RWPE2 (cell line): ENCODE results near the gene DDO.
"Not testable (repeated sequence)": the region's sequence is repeated elsewhere in the genome, so short reads cannot be mapped to it uniquely, and the experiment has no call there.

Source experiments
- ATAC-seq: fragments of 200-7000 bp; cut with Tn5 transposase; 3 replicates; pipeline ENCODE4 v1.9.1; 2021; ENCODE audit warnings: low read depth
- DNase-seq: peaks from one replicate; pipeline ENCODE4 v3.0.0-alpha.2; 2020; ENCODE audit warnings: low spot score
- H3K27ac ChIP-seq: fragments of 450-650 bp; 2 replicates; pipeline ENCODE4 v1.5.1; 2017; ENCODE audit warnings: mild to moderate bottlenecking; ENCODE audit not compliant: poor library complexity, severe bottlenecking
- H3K27me3 ChIP-seq: fragments of 250-450 bp; sonication (Bioruptor Pico); 2 replicates; pipeline ENCODE4 v1.5.1; 2021; ENCODE audit warnings: mild to moderate bottlenecking, moderate library complexity; ENCODE audit not compliant: insufficient read depth, poor library complexity, severe bottlenecking
- H3K36me3 ChIP-seq: fragments of 250-450 bp; sonication (Bioruptor Pico); 2 replicates; pipeline ENCODE4 v1.5.1; 2020; ENCODE audit warnings: low read depth, mild to moderate bottlenecking, moderate library complexity
- H3K4me1 ChIP-seq: fragments of 250-450 bp; sonication (Bioruptor Pico); 2 replicates; pipeline ENCODE4 v1.5.1; 2021; ENCODE audit warnings: mild to moderate bottlenecking, moderate library complexity; ENCODE audit not compliant: insufficient read depth, poor library complexity, severe bottlenecking
- H3K4me3 ChIP-seq: fragments of 250-450 bp; sonication (Bioruptor Pico); 2 replicates; pipeline ENCODE4 v1.5.1; 2021; ENCODE audit warnings: mild to moderate bottlenecking, moderate library complexity; ENCODE audit not compliant: severe bottlenecking
- H3K9me3 ChIP-seq: fragments of 250-450 bp; sonication (Bioruptor Pico); 2 replicates; pipeline ENCODE4 v1.5.1; 2021; ENCODE audit warnings: mild to moderate bottlenecking, moderate library complexity; ENCODE audit not compliant: severe bottlenecking
- TF ChIP-seq, protein P1 (sequence below): fragments of 450-650 bp; IDR thresholded peaks from one replicate; pipeline ENCODE4 v1.5.1; 2017; ENCODE audit warnings: mild to moderate bottlenecking, moderate library complexity; ENCODE audit not compliant: poor library complexity, severe bottlenecking

DDO gene

DNA sequence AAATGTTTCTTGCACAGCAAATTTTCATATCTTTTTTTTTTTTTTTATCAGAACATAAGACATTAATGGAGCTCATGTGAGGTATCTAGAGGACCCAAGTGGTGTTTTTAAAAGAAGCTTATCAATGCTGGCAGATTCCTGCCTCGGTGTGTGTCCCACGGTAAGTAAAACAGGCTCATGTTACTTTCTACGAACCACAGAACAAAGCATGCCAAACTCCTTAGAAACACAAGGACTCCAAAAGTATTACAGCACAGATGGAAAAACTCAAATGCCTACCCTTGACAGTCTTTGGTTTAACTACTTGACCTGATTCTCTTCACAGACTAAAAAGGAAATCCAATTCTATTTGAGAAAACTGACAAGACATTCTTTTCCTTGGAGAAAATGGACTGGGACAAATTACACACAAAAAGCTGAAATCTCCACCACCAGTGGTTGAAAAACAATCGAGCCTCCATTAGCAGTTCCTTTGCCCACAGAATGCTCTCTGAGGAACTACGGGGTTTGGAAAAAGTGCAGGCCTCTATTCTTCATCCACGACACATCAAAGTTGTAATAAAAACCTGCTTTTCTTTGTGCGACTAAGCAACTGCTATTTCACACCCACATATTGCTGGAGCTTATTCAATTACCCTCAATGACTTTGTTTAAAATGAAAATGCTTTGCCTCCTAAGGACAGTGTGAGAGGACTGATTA, 62.7 kb downstream of the DDO start:
- H3K27ac ChIP-seq: no peak overlapping the region
- no peaks in the 10 kb centered on the region for H3K36me3 ChIP-seq
- H3K27me3 ChIP-seq: peaks cover 14% of the 10 kb centered on the region
- TF ChIP-seq, protein P1, sequence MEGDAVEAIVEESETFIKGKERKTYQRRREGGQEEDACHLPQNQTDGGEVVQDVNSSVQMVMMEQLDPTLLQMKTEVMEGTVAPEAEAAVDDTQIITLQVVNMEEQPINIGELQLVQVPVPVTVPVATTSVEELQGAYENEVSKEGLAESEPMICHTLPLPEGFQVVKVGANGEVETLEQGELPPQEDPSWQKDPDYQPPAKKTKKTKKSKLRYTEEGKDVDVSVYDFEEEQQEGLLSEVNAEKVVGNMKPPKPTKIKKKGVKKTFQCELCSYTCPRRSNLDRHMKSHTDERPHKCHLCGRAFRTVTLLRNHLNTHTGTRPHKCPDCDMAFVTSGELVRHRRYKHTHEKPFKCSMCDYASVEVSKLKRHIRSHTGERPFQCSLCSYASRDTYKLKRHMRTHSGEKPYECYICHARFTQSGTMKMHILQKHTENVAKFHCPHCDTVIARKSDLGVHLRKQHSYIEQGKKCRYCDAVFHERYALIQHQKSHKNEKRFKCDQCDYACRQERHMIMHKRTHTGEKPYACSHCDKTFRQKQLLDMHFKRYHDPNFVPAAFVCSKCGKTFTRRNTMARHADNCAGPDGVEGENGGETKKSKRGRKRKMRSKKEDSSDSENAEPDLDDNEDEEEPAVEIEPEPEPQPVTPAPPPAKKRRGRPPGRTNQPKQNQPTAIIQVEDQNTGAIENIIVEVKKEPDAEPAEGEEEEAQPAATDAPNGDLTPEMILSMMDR: no peak
- no peak for DNase-seq
- no peaks in the 10 kb centered on the region for H3K4me1 ChIP-seq
- no peaks in the 10 kb centered on the region for H3K9me3 ChIP-seq
- no peak overlapping the region for H3K4me3 ChIP-seq
- no peak for ATAC-seq

DNA sequence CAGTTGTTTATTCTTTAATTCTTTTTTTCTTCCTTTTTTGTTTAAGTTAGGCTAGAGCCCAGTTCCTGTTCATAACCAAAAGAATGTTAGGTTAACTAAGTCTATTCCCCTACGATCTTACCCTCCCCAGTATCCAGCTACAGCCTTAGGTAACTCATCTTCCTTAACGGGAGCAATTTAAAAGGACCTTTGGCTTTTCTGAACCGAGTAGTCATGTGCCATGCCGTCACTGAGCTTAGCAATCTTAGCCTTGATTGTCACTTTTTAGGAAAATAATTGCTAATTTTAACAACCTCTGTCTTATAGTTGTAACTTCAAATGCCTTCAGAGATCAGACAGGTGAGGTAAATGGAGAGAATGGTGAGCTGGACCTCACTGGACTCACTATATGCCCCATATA, 63.4 kb downstream of the DDO start:
- Histone ChIP-seq H3K27ac (no peak overlapping the region), H3K36me3 (no peaks in the 10 kb centered on the region), H3K4me1 (no peaks in the 10 kb centered on the region), H3K27me3 (peaks cover 7% of the 10 kb centered on the region), H3K9me3 (no peaks in the 10 kb centered on the region), H3K4me3 (no peak overlapping the region)
- ATAC-seq (no peak), DNase-seq (no peak)
- TF ChIP-seq, protein P1: no peak

DNA sequence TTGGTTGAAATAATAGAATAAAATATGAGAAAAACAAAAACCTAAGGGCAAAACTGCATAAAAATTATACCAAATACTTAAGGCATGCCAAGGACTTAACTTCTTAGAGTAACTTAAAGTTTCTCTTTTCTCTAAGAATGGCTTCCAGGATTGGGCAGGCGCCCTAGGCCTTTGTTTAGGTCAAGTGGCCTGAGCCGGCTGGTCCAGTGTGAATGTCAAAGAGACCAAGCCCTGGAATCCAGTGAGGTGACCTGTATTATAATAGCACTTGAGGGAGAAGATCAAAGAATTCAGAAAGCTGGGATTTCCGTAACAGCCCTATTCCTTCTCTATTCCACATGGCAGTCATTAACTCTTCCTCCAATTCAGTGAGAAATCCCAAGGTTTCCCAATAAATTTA, 63.8 kb downstream of the DDO start:
- no peaks in the 10 kb centered on the region for H3K4me1 ChIP-seq
- TF ChIP-seq, protein P1: no peak
- no peaks in the 10 kb centered on the region for H3K36me3 ChIP-seq
- H3K4me3 ChIP-seq: no peak overlapping the region
- H3K27ac ChIP-seq: no peak overlapping the region
- DNase-seq (no peak), ATAC-seq (no peak)
- no peaks in the 10 kb centered on the region for H3K9me3 ChIP-seq
- peaks cover 3% of the 10 kb centered on the region for H3K27me3 ChIP-seq

DNA sequence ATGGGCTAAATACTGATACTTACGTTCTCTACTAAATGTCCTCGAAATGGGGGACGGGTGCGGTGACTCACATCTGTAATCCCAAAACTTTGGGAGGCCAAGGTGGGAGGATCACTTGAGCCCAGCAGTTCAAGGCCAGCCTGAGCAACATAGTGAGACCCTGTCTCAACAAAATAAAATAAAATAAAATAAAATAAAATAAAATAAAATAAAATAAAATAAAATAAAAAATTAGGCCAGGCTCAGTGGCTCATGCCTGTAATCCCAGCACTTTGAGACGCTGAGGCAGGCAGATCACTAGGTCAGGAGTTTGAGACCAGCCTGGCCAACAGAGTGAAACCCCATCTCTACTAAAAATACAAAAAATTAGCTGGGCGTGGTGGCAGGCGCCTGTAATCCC, 64.8 kb downstream of the DDO start:
- H3K4me1 ChIP-seq, H3K9me3 ChIP-seq, H3K4me3 ChIP-seq, H3K36me3 ChIP-seq, H3K27ac ChIP-seq, ATAC-seq, DNase-seq, H3K27me3 ChIP-seq: not testable (repeated sequence)

DNA sequence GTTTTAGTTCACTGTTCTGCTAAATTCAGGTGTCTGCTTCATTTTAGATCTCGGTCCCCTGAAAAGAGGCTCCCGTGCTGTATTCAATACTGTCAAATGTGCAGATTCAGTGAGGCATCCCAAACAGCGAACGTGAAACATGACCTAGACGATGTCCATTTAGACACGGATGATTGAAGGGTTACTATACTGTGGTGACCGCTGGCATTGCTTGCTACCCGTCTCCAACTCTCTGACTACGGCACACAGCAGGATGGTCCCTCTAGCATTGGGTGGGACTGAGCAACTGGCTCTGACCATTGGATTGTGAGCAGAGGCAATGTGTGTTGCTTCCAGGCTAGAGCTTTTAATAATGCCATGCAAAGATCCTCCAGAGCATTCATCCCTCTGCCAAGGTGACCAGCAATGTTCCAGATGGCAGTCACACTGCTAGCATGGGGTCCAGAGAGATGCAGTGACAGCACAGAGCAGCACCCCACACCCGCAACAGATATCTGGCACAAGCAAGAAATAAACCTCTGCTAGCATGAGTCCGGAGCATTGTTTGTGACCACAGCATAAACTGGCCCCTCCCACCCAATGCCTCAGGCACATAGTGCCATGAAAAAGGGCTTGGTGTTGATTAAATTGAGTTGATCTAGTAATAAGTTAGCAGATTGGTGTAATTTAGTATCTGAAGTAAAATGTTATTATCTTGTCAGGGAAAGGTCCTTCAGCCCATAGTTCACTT, 66.2 kb downstream of the DDO start:
- H3K27me3 ChIP-seq: no peaks in the 10 kb centered on the region
- H3K4me3 ChIP-seq: no peak overlapping the region
- DNase-seq: no peak
- no peaks in the 10 kb centered on the region for H3K9me3 ChIP-seq
- ATAC-seq: no peak
- no peaks in the 10 kb centered on the region for H3K36me3 ChIP-seq
- H3K27ac ChIP-seq: no peak overlapping the region
- H3K4me1 ChIP-seq: no peaks in the 10 kb centered on the region
- TF ChIP-seq, protein P1: no peak
